Neural progenitor cell (in vitro differentiated cells): ENCODE data around the gene RNF4.

Source experiments
- CTCF ChIP-seq: fragments of 200-600 bp; sonication (generic); IDR thresholded peaks from 2 replicates; pipeline ENCODE4 v1.5.1; 2017; ENCODE audit warnings: antibody characterized with exemption, mild to moderate bottlenecking
- EZH2phosphoT487 ChIP-seq: fragments of 200-600 bp; sonication (generic); IDR thresholded peaks from 2 replicates; pipeline ENCODE4 v1.6.1; 2017; ENCODE audit warnings: antibody characterized with exemption

GRCh38 chr4:2546286-2546823, 77.4 kb downstream of the RNF4 start:
- no peak for TF ChIP-seq CTCF
- TF ChIP-seq EZH2phosphoT487, result no peak
